Testis (tissue), 2 donors: ENCODE measurements around the gene LRRC73.

ENCODE experiments used
- POLR2A ChIP-seq: fragments of 450-650 bp; IDR thresholded peaks from one replicate; pipeline ENCODE4 v1.6.1; 2017; ENCODE audit warnings: antibody characterized with exemption, mild to moderate bottlenecking, moderate library complexity
- TF ChIP-seq, protein P1 (sequence below), 3 experiments: fragments of 450-650 bp in 2 of 3; fragments of 200-600 bp in 1 of 3; sonication (generic) in 1 of 3; IDR thresholded peaks; one replicate each; pipeline ENCODE4 v1.5.1; 2016 to 2019; ENCODE audit warnings: antibody characterized with exemption in 3 of 3, mild to moderate bottlenecking in 2 of 3, moderate library complexity in 1 of 3

- TF ChIP-seq POLR2A, result no peak
- TF ChIP-seq, protein P1, sequence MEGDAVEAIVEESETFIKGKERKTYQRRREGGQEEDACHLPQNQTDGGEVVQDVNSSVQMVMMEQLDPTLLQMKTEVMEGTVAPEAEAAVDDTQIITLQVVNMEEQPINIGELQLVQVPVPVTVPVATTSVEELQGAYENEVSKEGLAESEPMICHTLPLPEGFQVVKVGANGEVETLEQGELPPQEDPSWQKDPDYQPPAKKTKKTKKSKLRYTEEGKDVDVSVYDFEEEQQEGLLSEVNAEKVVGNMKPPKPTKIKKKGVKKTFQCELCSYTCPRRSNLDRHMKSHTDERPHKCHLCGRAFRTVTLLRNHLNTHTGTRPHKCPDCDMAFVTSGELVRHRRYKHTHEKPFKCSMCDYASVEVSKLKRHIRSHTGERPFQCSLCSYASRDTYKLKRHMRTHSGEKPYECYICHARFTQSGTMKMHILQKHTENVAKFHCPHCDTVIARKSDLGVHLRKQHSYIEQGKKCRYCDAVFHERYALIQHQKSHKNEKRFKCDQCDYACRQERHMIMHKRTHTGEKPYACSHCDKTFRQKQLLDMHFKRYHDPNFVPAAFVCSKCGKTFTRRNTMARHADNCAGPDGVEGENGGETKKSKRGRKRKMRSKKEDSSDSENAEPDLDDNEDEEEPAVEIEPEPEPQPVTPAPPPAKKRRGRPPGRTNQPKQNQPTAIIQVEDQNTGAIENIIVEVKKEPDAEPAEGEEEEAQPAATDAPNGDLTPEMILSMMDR (IDR thresholded peaks at IDR 0.05), result no peak
Observed at GRCh38 chr6:43559328-43559727, 49.2 kb upstream of the LRRC73 start.
